T-helper 1 cell (primary cell): ENCODE measurements around the gene PDRG1.
"Not testable (repeated sequence)": the region's sequence is repeated elsewhere in the genome, so short reads cannot be mapped to it uniquely, and the experiment has no call there.

ENCODE experiments used
- DNase-seq, 5 donors: peaks; one replicate each; pipeline ENCODE4 v3.0.0-alpha.2; 2012 to 2020

Gene PDRG1

DNA sequence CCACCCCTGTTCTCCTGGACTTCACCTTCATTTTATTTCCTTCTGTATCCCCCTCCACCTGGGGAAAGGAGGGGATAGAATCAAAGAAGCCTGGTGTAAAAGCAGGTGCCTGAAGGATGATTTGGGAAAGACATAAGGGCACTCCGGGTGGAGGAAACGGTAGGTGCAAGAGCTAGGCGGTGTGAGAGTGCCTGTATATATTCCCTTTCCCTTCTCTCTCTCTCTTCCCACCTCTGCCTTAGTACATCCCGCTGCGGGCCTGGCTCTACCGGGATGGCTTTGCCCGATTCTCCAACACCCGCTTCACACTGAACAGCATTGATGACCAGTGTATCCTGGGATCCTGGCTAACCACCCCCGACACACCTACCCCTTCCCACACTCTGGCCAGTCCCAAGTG, 26.2 kb downstream of the PDRG1 start:
- no peak for DNase-seq

- no peak for DNase-seq
These were observed 27.3 kb downstream of the PDRG1 start for GRCh38 chr20:31924561-31924960.

DNA sequence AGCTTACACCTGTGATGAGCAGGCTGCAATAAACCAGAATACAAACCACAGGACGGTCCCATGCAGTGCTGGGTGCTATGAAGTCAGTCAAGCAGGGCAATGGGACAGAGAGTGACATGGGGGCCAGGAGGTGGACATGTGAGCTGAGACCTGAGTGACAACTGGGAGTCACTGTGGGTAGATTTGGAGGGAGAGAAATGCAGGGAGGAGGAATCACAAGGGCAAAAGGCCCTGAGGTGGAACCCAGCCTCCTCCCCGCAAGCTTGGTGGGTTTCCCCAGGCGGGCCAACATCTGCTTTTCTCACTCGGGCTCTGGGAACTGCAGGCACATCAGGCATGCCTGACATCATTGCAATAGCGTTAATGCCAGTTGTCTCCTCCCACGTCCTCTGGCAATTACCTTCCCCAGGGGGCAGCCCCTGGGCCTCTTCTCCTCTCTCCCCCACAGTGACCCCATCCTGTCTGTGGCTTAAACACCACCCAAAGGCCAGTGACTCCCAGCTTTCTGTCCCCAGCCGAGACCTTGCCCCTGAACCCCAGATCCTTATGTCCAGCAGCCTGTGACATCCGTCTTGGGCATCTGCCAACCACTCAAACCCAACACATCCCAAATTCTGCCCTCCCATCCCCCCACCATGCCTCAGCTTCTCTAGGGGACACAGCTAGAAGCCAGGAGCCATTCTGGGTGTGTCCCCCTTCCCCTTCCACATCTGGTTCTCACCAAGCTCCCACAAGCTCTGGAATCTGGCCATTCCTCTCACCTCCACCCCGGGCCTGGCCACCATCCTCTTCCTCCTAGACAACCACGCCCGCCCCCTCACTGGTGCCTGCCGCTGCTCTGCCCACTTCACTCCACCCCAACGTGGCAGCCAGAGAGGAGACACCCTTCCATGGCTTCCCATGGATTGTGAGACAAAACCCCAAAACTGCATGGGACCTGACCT, 28.2 kb downstream of the PDRG1 start:
- DNase-seq, result no peak

- no peak for DNase-seq
These were observed 29.3 kb downstream of the PDRG1 start for GRCh38 chr20:31922588-31922987.

DNA sequence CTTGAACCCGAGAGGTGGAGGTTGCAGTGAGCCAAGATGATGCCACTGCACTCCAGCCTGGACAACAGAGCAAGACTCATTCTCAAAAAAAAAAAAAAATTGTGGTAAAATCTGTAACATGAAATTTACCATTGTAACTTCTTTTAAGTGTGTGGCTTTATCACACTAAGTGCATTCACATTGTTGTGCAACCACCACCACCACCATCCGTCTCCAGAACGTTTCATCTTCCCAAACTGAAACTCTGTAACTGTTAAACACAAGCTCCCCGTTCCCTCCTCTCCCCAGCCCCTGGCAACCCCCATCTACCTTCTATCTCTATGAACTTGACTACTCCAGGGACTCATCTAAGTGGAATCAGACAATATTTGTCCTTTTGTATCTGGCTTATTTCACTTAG, 29.7 kb downstream of the PDRG1 start:
- DNase-seq, result no peak

GRCh38 chr20:31921480-31921879, 30.4 kb downstream of the PDRG1 start:
- DNase-seq, result not testable (repeated sequence)

DNA sequence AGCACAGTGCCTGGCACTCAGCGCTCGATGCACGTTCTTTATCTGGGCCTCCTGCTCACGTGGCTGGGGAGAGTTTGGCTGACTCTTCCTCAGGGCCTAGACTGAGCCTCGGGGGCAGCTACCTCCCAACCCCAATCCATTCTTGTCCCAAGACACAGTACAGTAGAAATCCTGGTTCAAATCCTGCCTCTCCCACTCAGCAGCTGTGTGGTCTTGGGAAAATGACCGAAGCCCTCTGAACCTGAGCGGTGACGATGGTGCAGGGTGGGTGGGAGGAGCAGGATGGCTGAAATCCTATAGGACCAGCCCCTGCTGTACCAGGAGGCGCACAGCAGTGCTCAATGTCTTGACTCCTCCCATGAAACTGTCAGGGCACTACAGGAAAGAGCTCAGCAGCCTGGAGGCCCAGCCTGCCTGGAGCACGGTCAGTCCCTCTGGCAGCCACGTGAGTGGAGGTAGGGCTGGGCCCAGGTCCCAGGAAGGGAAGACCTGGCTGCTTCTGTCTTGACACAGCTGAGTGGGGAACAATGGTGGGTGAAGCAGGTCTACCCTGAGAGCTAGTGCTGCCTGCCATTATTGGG, 31.5 kb downstream of the PDRG1 start:
- no peak for DNase-seq

DNA sequence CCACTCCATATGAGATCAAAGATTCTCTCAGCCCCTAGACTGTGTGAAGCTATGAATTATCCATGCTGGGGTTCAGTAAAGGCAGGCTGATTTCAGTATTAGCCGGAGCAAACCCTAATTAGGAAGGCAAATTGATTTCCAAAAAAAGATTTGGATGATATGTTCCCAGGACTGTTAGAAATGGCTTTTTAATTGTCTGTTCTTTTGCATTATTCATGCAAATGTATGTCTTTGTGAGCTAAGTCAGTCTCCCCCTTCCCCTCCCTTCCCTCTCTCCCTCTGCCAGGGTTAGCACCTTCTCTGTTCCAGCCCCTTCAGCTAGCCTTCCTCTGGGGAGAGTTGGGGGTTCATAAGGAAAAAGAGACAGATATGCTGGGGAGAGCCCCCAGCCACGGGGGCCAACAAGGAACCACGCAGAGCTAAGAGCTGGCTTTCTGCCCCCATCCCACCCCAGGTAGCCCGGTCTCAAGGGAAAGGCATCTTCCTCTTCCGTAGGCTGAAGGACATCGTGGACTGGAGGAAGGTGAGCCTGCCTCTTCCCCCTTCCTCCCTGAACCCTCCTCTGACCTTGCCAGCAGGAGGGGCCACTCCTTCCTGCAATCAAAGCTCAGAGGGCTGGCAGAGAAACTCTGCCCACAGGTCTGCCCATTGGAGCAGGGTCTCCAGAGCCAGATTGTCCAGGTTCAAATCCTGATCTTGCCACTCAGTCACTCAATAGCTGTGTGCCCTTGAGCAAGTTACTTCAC, 32.3 kb downstream of the PDRG1 start:
- no peak for DNase-seq

- no peak for DNase-seq
These were observed 33.3 kb downstream of the PDRG1 start for GRCh38 chr20:31918466-31919105.

DNA sequence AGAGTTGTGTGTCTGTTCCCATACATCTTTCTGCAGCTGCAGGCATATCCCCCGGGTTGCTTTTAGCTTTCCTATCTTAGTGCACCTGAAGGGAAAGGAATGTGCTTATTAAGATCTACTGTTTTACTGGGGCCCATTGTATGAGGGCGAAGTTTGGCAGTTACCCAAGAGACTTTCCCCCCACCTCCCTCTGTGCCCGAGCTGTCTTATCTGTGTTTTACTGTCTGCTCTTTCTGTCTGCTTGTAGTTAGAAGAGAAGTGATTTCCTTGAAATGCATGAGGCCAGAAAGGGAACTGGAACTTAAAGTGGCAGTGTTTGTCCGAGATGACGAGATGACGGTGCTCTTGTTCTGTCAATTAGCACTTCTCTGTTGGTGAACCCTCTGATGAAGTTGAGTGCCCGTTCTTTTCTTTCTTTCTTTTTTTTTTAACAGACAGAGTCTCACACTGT, 33.9 kb downstream of the PDRG1 start:
- not testable (repeated sequence) for DNase-seq

GRCh38 chr20:31916708-31917107, 35.1 kb downstream of the PDRG1 start:
- DNase-seq, result no peak

GRCh38 chr20:31915491-31916280, 36.2 kb downstream of the PDRG1 start:
- no peak for DNase-seq

- DNase-seq, result no peak
These were observed 37.7 kb downstream of the PDRG1 start for GRCh38 chr20:31914170-31914569.

- no peak for DNase-seq
These were observed 38.3 kb downstream of the PDRG1 start for GRCh38 chr20:31913431-31914157.

DNA sequence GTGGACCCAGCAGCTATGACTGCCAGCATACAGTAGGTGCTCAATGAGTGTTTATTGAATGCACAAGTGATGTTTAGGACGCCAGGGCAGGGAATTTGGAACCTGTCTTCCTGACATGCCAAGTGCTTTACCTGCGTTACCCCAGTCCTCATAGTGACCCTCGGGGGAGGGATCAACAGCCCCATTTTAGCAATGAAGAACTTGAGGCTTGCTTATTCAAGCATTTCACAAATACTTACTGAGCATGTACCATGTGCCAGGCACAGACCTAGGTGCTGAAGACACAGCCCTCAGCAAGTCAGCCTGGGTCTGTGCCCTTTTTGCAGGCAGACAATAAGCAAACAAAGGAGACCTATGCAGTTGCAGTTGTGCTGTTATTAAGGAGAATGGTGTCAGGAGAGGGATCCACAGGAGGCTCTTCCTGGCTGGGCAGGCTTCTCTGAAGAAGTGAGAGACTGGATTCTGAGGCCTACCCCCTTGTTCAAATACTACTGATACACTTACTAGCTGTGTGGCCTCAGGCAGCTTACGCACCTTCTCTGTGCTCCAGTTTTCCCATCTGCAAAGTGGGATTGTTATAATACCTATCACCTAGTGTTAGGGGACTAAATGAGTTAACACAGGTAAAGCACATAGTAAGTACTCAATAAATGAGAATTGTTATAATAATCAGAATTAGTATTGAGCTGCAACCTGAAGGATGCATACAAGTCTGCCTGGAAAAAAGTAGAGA, 41.6 kb downstream of the PDRG1 start:
- no peak for DNase-seq

DNA sequence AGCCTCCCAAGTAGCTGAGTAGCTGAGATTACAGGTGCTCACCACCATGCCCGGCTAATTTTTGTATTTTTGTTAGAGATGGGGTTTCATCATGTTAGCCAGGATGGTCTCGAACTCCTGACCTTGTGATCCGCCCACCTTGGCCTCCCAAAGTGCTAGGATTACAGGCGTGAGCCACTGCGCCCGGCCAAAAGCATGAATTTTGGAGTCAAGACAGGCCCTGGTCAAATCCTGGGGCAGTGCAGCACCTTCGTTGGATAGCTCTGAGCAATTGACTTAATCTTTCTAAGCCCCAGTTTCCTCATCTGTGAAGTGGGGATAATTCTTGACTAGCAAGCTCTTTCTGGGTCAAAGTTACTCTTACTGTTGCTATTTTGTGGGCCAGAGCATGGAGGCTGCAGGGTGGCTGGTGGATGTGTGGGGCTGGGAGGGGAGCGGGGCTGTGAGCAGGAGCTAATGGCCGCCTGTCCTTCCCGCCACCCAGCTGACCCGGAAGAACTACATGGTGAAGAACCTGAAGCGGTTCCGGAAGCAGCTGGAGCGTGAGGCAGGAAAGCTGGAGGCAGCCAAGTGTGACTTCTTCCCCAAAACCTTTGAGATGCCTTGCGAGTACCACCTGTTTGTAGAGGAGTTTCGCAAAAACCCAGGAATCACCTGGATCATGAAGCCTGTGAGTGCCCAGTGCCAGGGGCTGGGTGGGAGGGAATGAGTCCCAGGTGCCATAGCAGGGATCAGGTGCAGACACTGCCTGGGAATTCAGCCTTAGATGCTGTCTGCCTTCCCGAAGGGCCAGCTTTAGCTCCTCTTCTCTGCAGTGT, 42.4 kb downstream of the PDRG1 start:
- no peak for DNase-seq

- DNase-seq, result no peak
These were observed 43.4 kb downstream of the PDRG1 start for GRCh38 chr20:31908424-31908823.

- DNase-seq, result no peak
These were observed 43.8 kb downstream of the PDRG1 start for GRCh38 chr20:31908016-31908415.

DNA sequence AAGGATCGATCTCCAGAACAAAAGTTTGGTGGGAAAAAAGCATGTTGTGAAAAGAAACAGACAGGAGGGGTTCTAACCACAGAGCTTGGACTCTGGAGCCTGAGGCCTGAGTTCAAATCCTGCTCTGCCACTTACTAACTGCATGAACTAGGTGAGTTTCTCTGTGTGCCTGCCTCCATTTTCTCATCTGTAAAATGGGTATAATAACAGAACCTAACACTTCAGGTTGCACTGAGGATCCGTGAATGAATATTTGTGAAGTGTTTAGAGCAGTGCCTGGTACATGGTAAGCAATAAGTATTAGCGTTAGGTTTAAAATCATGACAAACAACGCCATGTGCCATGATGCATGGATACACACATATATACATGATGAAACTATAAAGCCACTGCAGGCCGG, 44.8 kb downstream of the PDRG1 start:
- DNase-seq, result no peak

GRCh38 chr20:31906001-31906400, 45.8 kb downstream of the PDRG1 start:
- DNase-seq, result no peak
